ENCODE measurements around the gene CASZ1.

Gene CASZ1

GRCh38 chr1:10684221-10684620 lies 112.2 kb downstream of the CASZ1 start:
- TF ChIP-seq MAX (IDR thresholded peaks at IDR 0.05) (no peak), TCF12 (IDR thresholded peaks at IDR 0.05; ENCODE audit: low read depth) (no peak), ZBTB7A (IDR thresholded peaks at IDR 0.05; ENCODE audit: low read depth) (no peak), TEAD4 (IDR thresholded peaks at IDR 0.05) (no peak), USF1 (IDR thresholded peaks at IDR 0.05) (no peak), CEBPB (IDR thresholded peaks at IDR 0.05) (no peak), CREB1 (IDR thresholded peaks at IDR 0.05; ENCODE audit: low read depth) (no peak), FOXM1 (IDR thresholded peaks at IDR 0.05; ENCODE audit: borderline replicate concordance, low read depth) (no peak), EGR1 (IDR thresholded peaks at IDR 0.05) (no peak), TAF1 (IDR thresholded peaks at IDR 0.05; ENCODE audit: low read depth) (no peak), RAD21 (IDR thresholded peaks at IDR 0.05; ENCODE audit: low read depth) (no peak), YY1 (IDR thresholded peaks at IDR 0.05; ENCODE audit: low read depth) (no peak), REST (IDR thresholded peaks at IDR 0.05; ENCODE audit: low read depth) (no peak), EP300 (IDR thresholded peaks at IDR 0.05; ENCODE audit: borderline replicate concordance) (no peak), NFIC (IDR thresholded peaks at IDR 0.05) (no peak)

- no peak for TF ChIP-seq TAF1 (IDR thresholded peaks at IDR 0.05; ENCODE audit: low read depth)
- TF ChIP-seq NFIC (IDR thresholded peaks at IDR 0.05): no peak
- TF ChIP-seq RAD21 (IDR thresholded peaks at IDR 0.05; ENCODE audit: low read depth): no peak
- TF ChIP-seq EGR1 (IDR thresholded peaks at IDR 0.05): no peak
- TF ChIP-seq TCF12 (IDR thresholded peaks at IDR 0.05; ENCODE audit: low read depth): no peak
- no peak for TF ChIP-seq TEAD4 (IDR thresholded peaks at IDR 0.05)
- TF ChIP-seq MAX (IDR thresholded peaks at IDR 0.05): no peak
- TF ChIP-seq ZBTB7A (IDR thresholded peaks at IDR 0.05; ENCODE audit: low read depth): no peak
- TF ChIP-seq FOXM1 (IDR thresholded peaks at IDR 0.05; ENCODE audit: borderline replicate concordance, low read depth): no peak
- no peak for TF ChIP-seq YY1 (IDR thresholded peaks at IDR 0.05; ENCODE audit: low read depth)
- no peak for TF ChIP-seq USF1 (IDR thresholded peaks at IDR 0.05)
- TF ChIP-seq CREB1 (IDR thresholded peaks at IDR 0.05; ENCODE audit: low read depth): no peak
Measured at GRCh38 chr1:10682449-10683309, 113.8 kb downstream of the CASZ1 start.

- no peak for TF ChIP-seq MAX (IDR thresholded peaks at IDR 0.05)
- no peak for TF ChIP-seq EGR1 (IDR thresholded peaks at IDR 0.05)
- TF ChIP-seq TEAD4 (IDR thresholded peaks at IDR 0.05): no peak
- no peak for TF ChIP-seq REST (IDR thresholded peaks at IDR 0.05; ENCODE audit: low read depth)
- no peak for TF ChIP-seq YY1 (IDR thresholded peaks at IDR 0.05; ENCODE audit: low read depth)
- TF ChIP-seq RAD21 (IDR thresholded peaks at IDR 0.05; ENCODE audit: low read depth): no peak
- no peak for TF ChIP-seq NFIC (IDR thresholded peaks at IDR 0.05)
- no peak for TF ChIP-seq CEBPB (IDR thresholded peaks at IDR 0.05)
Measured at GRCh38 chr1:10682108-10682445, 114.4 kb downstream of the CASZ1 start.

GRCh38 chr1:10681296-10682107 lies 114.9 kb downstream of the CASZ1 start:
- TF ChIP-seq NFIC (IDR thresholded peaks at IDR 0.05) (no peak), TAF1 (IDR thresholded peaks at IDR 0.05; ENCODE audit: low read depth) (no peak), USF1 (IDR thresholded peaks at IDR 0.05) (no peak), CREB1 (IDR thresholded peaks at IDR 0.05; ENCODE audit: low read depth) (no peak), FOXM1 (IDR thresholded peaks at IDR 0.05; ENCODE audit: borderline replicate concordance, low read depth) (no peak), RAD21 (IDR thresholded peaks at IDR 0.05; ENCODE audit: low read depth) (no peak), CEBPB (IDR thresholded peaks at IDR 0.05) (no peak), TEAD4 (IDR thresholded peaks at IDR 0.05) (no peak), EGR1 (IDR thresholded peaks at IDR 0.05) (no peak), TCF12 (IDR thresholded peaks at IDR 0.05; ENCODE audit: low read depth) (no peak), YY1 (IDR thresholded peaks at IDR 0.05; ENCODE audit: low read depth) (no peak), ZBTB7A (IDR thresholded peaks at IDR 0.05; ENCODE audit: low read depth) (no peak), REST (IDR thresholded peaks at IDR 0.05; ENCODE audit: low read depth) (no peak), EP300 (IDR thresholded peaks at IDR 0.05; ENCODE audit: borderline replicate concordance) (no peak), MAX (IDR thresholded peaks at IDR 0.05) (no peak)

Data from Ishikawa (cell line).